Liver (tissue), 3 donors: ENCODE measurements around the gene OR10J4.
A peak's percentile ranks its signal among the peaks of the same experiment; 100 is the strongest.

Source experiments
- EGR1 ChIP-seq, 2 donors: IDR thresholded peaks; 2 replicates each; pipeline ENCODE4 v1.6.1; 2016 to 2018; ENCODE audit warnings: antibody characterized with exemption in 2 of 2, low read depth in 2 of 2
- TF ChIP-seq, protein P1 (sequence below): fragments of 150-350 bp; IDR thresholded peaks from 2 replicates; pipeline ENCODE4 v1.5.1; 2017; ENCODE audit warnings: improper control_type of control experiment, low read depth, low read length; ENCODE audit not compliant: missing input control
- donor health status: healthy.
- donor health status: healthy.

DNA sequence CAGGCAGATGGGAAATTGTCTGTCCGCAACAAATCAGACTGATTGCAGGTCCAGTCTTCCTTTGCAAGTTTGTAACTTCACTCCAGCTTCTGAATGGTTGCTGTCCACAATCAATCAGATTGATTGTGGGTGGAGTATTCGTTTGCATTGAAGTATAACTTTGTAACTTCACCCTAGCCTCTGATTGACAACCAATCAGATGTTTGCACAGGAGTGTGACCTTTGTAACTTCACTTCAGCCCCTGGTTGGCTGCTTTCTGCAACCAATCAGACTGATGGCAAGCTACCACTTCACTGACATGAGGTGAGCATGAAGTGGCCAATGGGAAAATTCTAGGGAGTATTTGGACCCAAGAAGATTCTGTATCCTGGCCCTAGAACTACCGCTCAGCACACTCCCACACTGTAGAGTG lies 33.2 kb downstream of the OR10J4 start:
- TF ChIP-seq, protein P1, sequence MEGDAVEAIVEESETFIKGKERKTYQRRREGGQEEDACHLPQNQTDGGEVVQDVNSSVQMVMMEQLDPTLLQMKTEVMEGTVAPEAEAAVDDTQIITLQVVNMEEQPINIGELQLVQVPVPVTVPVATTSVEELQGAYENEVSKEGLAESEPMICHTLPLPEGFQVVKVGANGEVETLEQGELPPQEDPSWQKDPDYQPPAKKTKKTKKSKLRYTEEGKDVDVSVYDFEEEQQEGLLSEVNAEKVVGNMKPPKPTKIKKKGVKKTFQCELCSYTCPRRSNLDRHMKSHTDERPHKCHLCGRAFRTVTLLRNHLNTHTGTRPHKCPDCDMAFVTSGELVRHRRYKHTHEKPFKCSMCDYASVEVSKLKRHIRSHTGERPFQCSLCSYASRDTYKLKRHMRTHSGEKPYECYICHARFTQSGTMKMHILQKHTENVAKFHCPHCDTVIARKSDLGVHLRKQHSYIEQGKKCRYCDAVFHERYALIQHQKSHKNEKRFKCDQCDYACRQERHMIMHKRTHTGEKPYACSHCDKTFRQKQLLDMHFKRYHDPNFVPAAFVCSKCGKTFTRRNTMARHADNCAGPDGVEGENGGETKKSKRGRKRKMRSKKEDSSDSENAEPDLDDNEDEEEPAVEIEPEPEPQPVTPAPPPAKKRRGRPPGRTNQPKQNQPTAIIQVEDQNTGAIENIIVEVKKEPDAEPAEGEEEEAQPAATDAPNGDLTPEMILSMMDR: no peak
- peak in 1 of 2 donors; percentile 16 for TF ChIP-seq EGR1 (IDR thresholded peaks at IDR 0.05; ENCODE audit: low read depth in 2 of 2)
